ENCODE results near the gene PRKCH. TPM values are rescaled to one million over a fixed set of nuclear protein-coding genes. Genes with fewer than 3 reads are reported as not detected.

PRKCH gene
- total RNA-seq, 1 experiment from 2014 or later: 10.3 TPM

- TF ChIP-seq STAT6 (CRISPR knock-in tag; conservative IDR thresholded peaks at IDR 0.05; ENCODE audit: low read depth) (no peak), NFE2L1 (CRISPR knock-in tag; IDR thresholded peaks at IDR 0.05) (no peak), FOXK1 (CRISPR knock-in tag; IDR thresholded peaks at IDR 0.05) (no peak), TCF7 (CRISPR knock-in tag; IDR thresholded peaks at IDR 0.05; ENCODE audit: low read depth) (no peak), PREB (CRISPR knock-in tag; IDR thresholded peaks at IDR 0.05; ENCODE audit: borderline replicate concordance) (no peak), ESRRA (CRISPR knock-in tag; IDR thresholded peaks at IDR 0.05; ENCODE audit: borderline replicate concordance) (no peak), ZNF512 (CRISPR knock-in tag; IDR thresholded peaks at IDR 0.05; ENCODE audit: borderline replicate concordance) (no peak)
These were observed 162.7 kb downstream of the PRKCH start (continued) for GRCh38 chr14:61484031-61484430.

- DNase-seq (ENCODE audit: low spot score) (no peak), ATAC-seq (no peak)
- H3K9me3 Mint-ChIP-seq: no peaks in the 10 kb centered on the region
- TF ChIP-seq MLX (CRISPR knock-in tag; IDR thresholded peaks at IDR 0.05) (no peak), ZNF121 (CRISPR knock-in tag; IDR thresholded peaks at IDR 0.05) (no peak), MXD4 (CRISPR knock-in tag; IDR thresholded peaks at IDR 0.05; ENCODE audit: borderline replicate concordance) (no peak)
- no peak overlapping the region for H3K4me3 Mint-ChIP-seq
- ChIA-PET CTCF (interaction anchor here (1.3 kb wide), 1 partner anchor 15 kb away, joined by 4 read pairs; no protein-coding TSS in a partner anchor), POLR2A (no interaction called here)
- H3K27me3 Mint-ChIP-seq (ENCODE audit: low read depth): no peaks in the 10 kb centered on the region; the same call in 1 of the 2 replicates
- H3K36me3 Mint-ChIP-seq: no peaks in the 10 kb centered on the region
- H3K27ac Mint-ChIP-seq: no peak overlapping the region
- peaks cover 21% of the 10 kb centered on the region for H3K4me1 Mint-ChIP-seq
These were observed 163.6 kb downstream of the PRKCH start for GRCh38 chr14:61484826-61485584.

GRCh38 chr14:61485661-61486060 lies 164.3 kb downstream of the PRKCH start:
- ATAC-seq (no peak), DNase-seq (ENCODE audit: low spot score) (no peak)
- peaks cover 21% of the 10 kb centered on the region for H3K4me1 Mint-ChIP-seq
- no peaks in the 10 kb centered on the region for H3K9me3 Mint-ChIP-seq
- H3K27me3 Mint-ChIP-seq (ENCODE audit: low read depth): no peaks in the 10 kb centered on the region; the same call in 1 of the 2 replicates
- H3K27ac Mint-ChIP-seq: no peak overlapping the region
- H3K36me3 Mint-ChIP-seq: no peaks in the 10 kb centered on the region
- no peak for TF ChIP-seq SOX15 (CRISPR knock-in tag; IDR thresholded peaks at IDR 0.05)
- TF ChIP-seq RORB (CRISPR knock-in tag; IDR thresholded peaks at IDR 0.05): no peak
- no peak for TF ChIP-seq ZNF425 (CRISPR knock-in tag; conservative IDR thresholded peaks at IDR 0.05)
- TF ChIP-seq ATF3 (CRISPR knock-in tag; conservative IDR thresholded peaks at IDR 0.05): no peak
- TF ChIP-seq ZNF281 (CRISPR knock-in tag; IDR thresholded peaks at IDR 0.05): no peak
- TF ChIP-seq TEAD1 (CRISPR knock-in tag; IDR thresholded peaks at IDR 0.05): no peak
- no peak for TF ChIP-seq FOXP1 (CRISPR knock-in tag; IDR thresholded peaks at IDR 0.05; ENCODE audit: borderline replicate concordance)
- TF ChIP-seq MXD4 (CRISPR knock-in tag; IDR thresholded peaks at IDR 0.05; ENCODE audit: borderline replicate concordance): no peak
- no peak for TF ChIP-seq ATF2 (CRISPR knock-in tag; IDR thresholded peaks at IDR 0.05; ENCODE audit: borderline replicate concordance, low read depth)
- POLR2A ChIA-PET: no interaction called here
- no peak overlapping the region for H3K4me3 Mint-ChIP-seq
- CTCF ChIA-PET: interaction anchor here (1.3 kb wide), 1 partner anchor 15 kb away, joined by 4 read pairs; no protein-coding TSS in a partner anchor

Measured in WTC11 (cell line).